A673 (cell line): ENCODE results near the gene IL10RA. TPM values are rescaled to one million over a fixed set of nuclear protein-coding genes. Genes with fewer than 3 reads are reported as not detected.

ENCODE experiments used
- BruUV-seq: library from RNA; stranded (reverse); fragments of 400-500 nt; replicated peaks from 2 replicates; lab custom pipeline; 2021; lab: Mats Ljungman, UMichigan
- CTCF ChIA-PET: fragments of 300-600 bp; sonication (Branson Sonifier 250); formaldehyde crosslinking; loops from one replicate; lab custom pipeline; 2022; ENCODE audit warnings: antibody characterized with exemption; lab: Charles Lee
- POLR2A ChIA-PET: fragments of 300-600 bp; sonication (Branson Sonifier 250); formaldehyde crosslinking; loops from one replicate; lab custom pipeline; 2022; ENCODE audit warnings: antibody characterized with exemption; ENCODE audit not compliant: low non-redundant PET; lab: Charles Lee
- DNase-seq: peaks from one replicate; pipeline ENCODE4 v3.0.0-alpha.2; 2015; ENCODE audit warnings: low spot score
- H3K27ac ChIP-seq: fragments of 200-600 bp; sonication (generic); 2 replicates; pipeline ENCODE4 v1.5.1; 2016; ENCODE audit warnings: mixed run types, low read depth, mild to moderate bottlenecking, mixed read lengths, antibody characterized with exemption, low read length; ENCODE audit not compliant: poor library complexity, severe bottlenecking
- H3K27me3 ChIP-seq: fragments of 200-600 bp; sonication (generic); replicated peaks from 2 replicates; pipeline ENCODE4 v1.6.1; 2017; ENCODE audit warnings: mixed run types, low read depth, mild to moderate bottlenecking, mixed read lengths, antibody characterized with exemption, low read length; ENCODE audit not compliant: insufficient read depth, poor library complexity
- H3K36me3 ChIP-seq: fragments of 200-600 bp; sonication (generic); 2 replicates; pipeline ENCODE4 v1.6.1; 2016; ENCODE audit warnings: mixed run types, mild to moderate bottlenecking, mixed read lengths, antibody characterized with exemption, low read length; ENCODE audit not compliant: insufficient read depth, poor library complexity, severe bottlenecking
- H3K4me1 ChIP-seq: fragments of 200-600 bp; sonication (generic); 2 replicates; pipeline ENCODE4 v1.6.1; 2017; ENCODE audit warnings: mixed run types, mild to moderate bottlenecking, mixed read lengths, antibody characterized with exemption, low read length; ENCODE audit not compliant: insufficient read depth, poor library complexity, severe bottlenecking
- H3K4me3 ChIP-seq: fragments of 200-600 bp; sonication (generic); 2 replicates; pipeline ENCODE4 v1.5.1; 2016; ENCODE audit warnings: low read depth, mixed run types, mild to moderate bottlenecking, mixed read lengths, low read length; ENCODE audit not compliant: poor library complexity, severe bottlenecking
- H3K9me3 ChIP-seq: fragments of 200-600 bp; sonication (generic); 2 replicates; pipeline ENCODE4 v1.6.1; 2016; ENCODE audit warnings: mixed run types, low read depth, mild to moderate bottlenecking, mixed read lengths, antibody characterized with exemption, low read length; ENCODE audit not compliant: poor library complexity, severe bottlenecking
- CTCF ChIP-seq: fragments of 300-800, 200-600 bp; sonication (generic); conservative IDR thresholded peaks from 2 replicates; pipeline ENCODE4 v1.5.1; 2017; ENCODE audit warnings: low read depth, mild to moderate bottlenecking, antibody characterized with exemption, low read length, moderate library complexity, mixed read lengths
- EZH2 ChIP-seq: fragments of 200-600 bp; sonication (generic); IDR thresholded peaks from 2 replicates; pipeline ENCODE4 v1.6.1; 2017; ENCODE audit warnings: borderline replicate concordance, low read depth, mild to moderate bottlenecking, mixed read lengths, antibody characterized with exemption, low read length; ENCODE audit not compliant: poor library complexity, severe bottlenecking
- intact Hi-C: fragments of 100-400 bp; cut with micrococcal nuclease; formaldehyde crosslinking; loops from one replicate; pipeline ENCODE4 v1.10.0; 2022; ENCODE audit not compliant: unreplicated experiment
- total RNA-seq: library from RNA; stranded (reverse); gene quantifications from 2 replicates; pipeline ENCODE4 v1.2.3, GENCODE V29; 2021

IL10RA gene
- total RNA-seq, 1 experiment from 2014 or later, result not detected

GRCh38 chr11:117940736-117941135, 45.5 kb upstream of the IL10RA start:
- ChIA-PET CTCF (no interaction called here), POLR2A (no interaction called here)
- Histone ChIP-seq H3K4me3 (no peak overlapping the region), H3K27ac (no peak overlapping the region), H3K4me1 (no peaks in the 10 kb centered on the region), H3K36me3 (no peaks in the 10 kb centered on the region), H3K27me3 (peaks cover 6% of the 10 kb centered on the region), H3K9me3 (no peaks in the 10 kb centered on the region)
- intact Hi-C loops, result no loop called here
- TF ChIP-seq CTCF (no peak), EZH2 (no peak)
- BruUV-seq, result no TSS peak
- DNase-seq, result no peak

GRCh38 chr11:117941163-117941707, 45.0 kb upstream of the IL10RA start:
- CTCF ChIA-PET, result no interaction called here
- no peak overlapping the region for H3K27ac ChIP-seq
- peaks cover 6% of the 10 kb centered on the region for H3K27me3 ChIP-seq
- no TSS peak for BruUV-seq
- TF ChIP-seq EZH2, result no peak
- DNase-seq, result no peak
- POLR2A ChIA-PET, result no interaction called here
- no peaks in the 10 kb centered on the region for H3K4me1 ChIP-seq
- H3K4me3 ChIP-seq, result no peak overlapping the region
- H3K36me3 ChIP-seq, result no peaks in the 10 kb centered on the region
- H3K9me3 ChIP-seq, result no peaks in the 10 kb centered on the region
- intact Hi-C loops, result no loop called here

- H3K27me3 ChIP-seq, result peaks cover 6% of the 10 kb centered on the region
- H3K9me3 ChIP-seq, result no peaks in the 10 kb centered on the region
- POLR2A ChIA-PET, result no interaction called here
- no peaks in the 10 kb centered on the region for H3K36me3 ChIP-seq
- no peak overlapping the region for H3K4me3 ChIP-seq
- no TSS peak for BruUV-seq
- intact Hi-C loops, result no loop called here
- no peak for DNase-seq
- CTCF ChIA-PET, result no interaction called here
- TF ChIP-seq CTCF (no peak), EZH2 (no peak)
- H3K4me1 ChIP-seq, result no peaks in the 10 kb centered on the region
- no peak overlapping the region for H3K27ac ChIP-seq
These were observed 44.1 kb upstream of the IL10RA start for GRCh38 chr11:117941976-117942654.
